GM18507 (cell line): ENCODE results near the gene ADD1.
A peak's percentile ranks its signal among the peaks of the same experiment; 100 is the strongest.

Experiments used
- DNase-seq: peaks from one replicate; pipeline ENCODE4 v3.0.0; 2011; ENCODE audit warnings: low read depth; ENCODE audit not compliant: insufficient read length; ENCODE audit errors: extremely low spot score
- FAIRE-seq: peaks from 2 replicates; lab custom pipeline; 2011; peaks lifted over from hg19 to GRCh38; lab: Jason Lieb, UNC

Gene ADD1

DNA sequence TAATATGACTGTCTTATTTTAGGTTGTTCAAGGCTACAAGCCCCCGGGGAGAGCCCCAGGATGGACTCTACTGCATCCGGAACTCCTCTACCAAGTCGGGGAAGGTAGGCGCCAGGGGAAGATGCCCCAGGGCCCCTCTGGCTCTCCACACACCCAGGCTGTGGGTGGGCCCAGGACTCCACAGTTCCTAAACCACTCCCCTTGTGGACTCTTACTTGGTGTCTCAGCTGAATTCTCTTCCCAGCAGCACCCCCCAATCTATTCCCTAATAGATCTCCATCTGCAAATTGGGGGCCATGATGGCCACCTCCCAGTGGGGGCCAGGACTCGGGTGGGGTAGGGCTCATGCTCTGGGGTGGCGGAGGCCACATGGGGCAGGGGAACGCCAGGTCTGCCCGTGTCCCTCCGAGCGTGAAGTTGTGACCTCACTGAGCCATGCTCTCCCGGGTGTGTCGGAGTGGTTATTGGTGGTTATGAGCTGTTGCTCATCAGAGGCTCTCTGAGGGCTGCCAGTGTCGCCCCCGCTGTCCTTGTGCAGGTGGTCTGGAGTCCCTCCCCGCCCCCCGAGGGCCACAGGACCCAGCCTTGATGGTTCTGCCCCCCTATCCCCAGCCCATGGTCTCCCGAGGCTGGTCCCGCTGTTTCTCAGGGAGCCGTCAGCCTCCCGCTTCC lies 11.2 kb upstream of the ADD1 start:
- FAIRE-seq, result peak; percentile 95

DNA sequence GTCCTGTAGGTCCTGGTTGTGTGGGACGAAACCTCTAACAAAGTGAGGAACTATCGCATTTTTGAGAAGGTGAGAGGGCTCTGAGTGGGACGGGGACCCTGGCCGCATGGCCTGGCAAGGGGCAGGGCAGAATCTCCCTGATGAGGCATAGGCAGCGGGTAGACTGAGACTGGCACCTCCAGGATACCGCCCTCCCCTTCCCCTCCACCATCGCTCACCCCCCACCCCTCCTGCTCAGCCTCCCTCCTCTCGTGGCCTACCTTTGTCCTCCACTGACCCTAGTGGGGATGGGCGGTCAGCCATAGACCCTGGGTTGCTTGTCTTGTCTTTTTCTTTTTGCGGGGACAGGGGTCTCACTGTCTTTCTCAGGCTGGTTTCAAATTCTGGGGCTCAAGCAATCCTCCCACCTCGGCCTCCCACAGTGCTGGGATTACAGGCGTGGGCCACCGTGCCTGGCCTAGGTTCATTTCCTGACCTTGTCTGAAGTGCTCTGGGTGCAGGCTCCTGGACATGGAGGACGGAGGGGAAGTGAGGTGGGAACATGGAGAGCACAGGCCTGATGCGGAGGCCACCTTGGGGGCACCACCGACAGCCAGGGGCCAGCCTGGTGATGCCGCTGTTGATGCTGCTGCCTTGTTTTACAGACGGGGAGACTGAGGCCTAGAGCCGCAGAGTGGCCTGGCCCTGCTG lies 10.5 kb upstream of the ADD1 start:
- no peak for FAIRE-seq
- no peak for DNase-seq

More for the DNA sequence above, 11.2 kb upstream of the ADD1 start:
- DNase-seq, result no peak

DNA sequence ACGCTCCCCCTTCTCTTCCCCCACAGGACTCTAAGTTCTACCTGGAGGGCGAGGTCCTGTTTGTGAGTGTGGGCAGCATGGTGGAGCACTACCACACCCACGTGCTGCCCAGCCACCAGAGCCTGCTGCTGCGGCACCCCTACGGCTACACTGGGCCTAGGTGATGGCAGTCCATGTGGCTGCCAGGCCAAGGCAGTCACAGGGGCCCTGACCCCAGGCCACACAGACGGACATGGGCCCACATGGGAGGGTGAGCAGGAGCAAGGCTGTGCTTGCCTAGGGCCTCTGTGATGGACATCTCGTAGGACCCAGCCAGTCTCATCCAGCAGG lies 10.0 kb upstream of the ADD1 start:
- no peak for FAIRE-seq
- no peak for DNase-seq

DNA sequence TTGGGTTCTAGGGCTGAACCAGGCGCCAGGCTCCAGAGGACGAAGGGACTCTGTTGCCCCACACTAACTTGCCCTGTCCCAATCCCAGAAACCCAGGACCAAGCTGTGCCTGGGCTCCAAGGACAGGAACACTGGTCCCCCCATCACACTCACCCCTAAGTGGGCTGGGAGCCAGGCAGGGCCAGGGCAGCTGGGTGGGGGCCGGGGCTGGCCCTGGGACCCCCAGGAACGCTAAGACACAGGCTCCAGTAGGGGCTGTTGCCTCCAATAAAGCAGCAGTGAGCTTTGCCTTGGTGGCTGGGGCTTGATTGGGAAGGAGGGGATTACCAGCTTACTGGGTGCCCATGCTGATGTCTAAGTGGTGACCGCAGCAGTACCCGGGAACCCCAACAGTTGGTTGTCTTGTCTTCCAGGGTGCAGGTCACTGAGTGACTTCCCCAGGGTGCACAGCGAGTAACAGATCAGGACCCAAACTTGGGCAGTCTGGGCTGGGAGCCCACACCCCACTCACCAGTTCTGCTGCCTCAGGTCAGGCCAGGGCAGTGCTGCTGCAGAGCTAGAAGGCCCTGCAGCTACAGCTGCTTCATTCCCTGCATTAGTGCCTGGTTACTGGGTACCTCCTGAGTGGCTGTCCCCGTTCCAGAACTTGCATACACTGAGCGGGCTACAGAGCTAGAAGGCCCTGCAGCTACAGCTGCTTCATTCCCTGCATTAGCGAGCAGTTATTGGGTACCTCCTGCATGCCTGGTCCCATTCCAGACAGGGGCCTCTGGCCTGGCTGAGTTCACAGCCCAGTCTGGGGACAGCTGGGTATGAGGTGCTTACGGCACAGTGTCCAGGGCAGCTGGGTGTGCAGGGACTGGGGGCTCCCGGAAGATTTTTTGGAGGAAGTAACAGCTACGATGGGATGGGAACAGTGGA lies 9.4 kb upstream of the ADD1 start:
- no peak for FAIRE-seq
- no peak for DNase-seq

DNA sequence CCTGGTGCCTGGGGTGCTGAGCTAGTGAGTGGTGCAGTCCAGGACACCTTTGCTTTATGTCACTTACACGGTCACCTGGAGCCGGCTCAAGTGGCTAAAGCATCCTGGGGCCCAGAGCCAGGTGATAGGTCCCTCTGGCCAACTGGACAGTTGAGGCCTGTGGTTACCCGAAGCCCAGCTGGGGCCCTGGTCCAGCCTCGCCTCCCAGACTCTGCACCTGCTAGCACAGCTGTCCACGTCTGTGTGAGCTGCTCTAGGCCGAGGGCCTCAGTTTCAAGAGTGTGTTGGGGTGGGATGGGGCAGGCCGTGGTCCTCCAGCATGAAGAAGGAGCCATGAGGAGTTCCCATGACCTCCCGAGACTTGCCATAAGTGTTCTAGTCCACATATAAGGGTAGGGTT lies 7.7 kb upstream of the ADD1 start:
- FAIRE-seq, result peak; percentile 5

DNA sequence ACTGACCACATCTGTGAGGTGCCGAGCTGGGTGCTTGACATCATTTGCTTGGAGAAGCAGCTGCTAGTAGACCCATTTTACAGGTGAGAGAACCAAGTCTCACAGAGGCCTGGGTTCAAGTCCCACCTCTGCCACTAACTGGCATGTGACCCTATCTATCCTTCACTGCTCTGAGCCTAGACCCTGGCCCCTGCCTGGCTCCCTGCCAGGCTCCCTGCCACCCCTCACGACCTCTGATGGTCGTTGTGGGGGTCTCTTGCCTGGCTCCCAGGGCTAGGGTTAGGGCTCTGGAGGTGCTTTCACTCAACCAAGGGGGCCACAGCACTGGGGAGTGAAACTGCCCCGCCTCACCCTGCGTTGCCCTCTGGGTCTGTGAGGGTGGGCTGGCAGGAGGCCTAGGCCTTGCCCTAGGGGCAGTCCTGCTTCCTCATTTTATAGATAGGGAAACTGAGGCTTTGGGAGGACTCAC lies 7.2 kb upstream of the ADD1 start:
- no peak for DNase-seq
- FAIRE-seq, result no peak

More for the DNA sequence above, 7.7 kb upstream of the ADD1 start:
- no peak for DNase-seq

DNA sequence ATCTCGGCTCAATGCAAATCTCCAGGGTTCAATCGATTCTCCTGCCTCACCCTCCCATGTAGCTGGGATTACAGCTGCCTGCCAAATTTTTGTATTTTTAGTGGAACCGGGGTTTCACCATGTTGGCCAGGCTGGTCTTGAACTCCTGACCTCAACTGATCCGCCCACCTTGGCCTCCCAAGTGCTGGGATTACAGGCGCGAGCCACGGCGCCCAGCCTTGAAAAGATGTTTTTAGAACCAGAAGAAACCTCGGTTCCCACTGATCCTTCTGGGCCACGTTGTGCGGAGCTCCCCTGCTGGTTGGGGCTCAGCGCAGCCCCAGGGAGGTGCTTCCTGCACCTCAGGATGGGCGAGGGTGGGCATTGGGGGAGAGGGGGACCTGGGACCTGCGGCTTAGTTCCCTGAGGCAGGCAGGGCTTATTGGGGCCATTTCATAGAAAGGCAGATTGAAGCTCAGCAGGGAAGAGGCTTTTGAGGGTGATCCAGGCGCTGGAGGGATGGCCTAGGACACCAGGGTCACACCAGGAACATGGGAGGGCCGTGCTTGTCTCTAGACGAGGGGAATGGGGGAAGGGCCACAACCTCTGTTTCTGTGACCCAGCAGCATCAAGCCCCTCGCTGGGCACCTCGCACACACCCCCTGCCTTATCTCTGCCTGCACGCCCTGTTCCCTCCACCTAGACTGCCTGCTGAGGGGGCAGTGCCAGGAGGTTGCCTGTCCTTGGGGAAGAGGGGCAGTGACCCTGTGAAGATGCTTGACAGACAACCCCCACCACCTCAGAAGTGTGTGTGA lies 6.3 kb upstream of the ADD1 start:
- no peak for DNase-seq
- no peak for FAIRE-seq

DNA sequence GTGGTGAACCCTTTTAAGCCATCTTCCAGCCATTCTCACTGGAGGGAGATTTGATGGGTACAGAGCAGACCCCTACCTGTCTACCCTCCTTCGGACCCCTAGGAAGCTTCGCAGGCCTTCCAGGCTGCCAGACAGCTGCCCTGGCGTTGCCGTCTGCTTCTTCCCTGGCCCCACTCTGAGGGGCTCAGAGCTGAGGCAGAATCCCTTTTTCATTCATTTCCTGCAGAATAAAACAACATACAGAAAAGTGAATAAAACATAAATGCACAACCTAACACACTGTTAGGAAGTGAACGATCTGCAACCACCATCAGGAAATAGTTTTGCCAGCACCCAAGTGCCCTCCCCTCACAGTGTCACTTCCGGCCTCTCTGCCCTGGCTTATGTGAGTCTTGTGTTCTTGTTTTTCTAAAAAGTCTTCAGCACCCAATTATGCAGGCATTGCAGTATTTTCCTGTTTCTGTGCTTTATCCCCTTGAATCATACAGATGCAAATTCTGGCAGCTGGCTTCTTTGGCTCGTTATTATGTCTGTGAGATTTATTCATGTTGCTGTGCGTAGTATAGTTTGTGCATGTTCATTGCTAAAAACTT lies 5.6 kb upstream of the ADD1 start:
- DNase-seq, result no peak
- peak; percentile 72 for FAIRE-seq

DNA sequence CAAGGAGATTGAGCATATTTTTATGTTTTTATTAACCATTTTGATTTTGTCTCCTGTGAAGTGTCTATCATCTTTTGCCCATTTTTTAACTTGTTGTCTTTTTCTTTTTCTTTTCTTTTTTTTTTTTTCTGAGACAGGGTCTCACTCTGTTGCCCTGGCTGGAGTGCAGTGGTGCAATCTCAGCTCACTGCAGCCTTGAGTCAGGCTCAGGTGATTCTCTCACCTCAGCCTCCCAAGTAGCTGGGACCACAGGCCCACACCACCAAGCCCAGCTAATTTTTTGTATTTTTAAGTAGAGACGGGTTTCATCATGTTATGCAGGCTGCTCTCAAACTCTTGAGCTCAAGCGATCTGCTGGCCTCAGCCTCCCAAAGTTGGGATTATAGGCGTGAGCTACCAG lies 4.6 kb upstream of the ADD1 start:
- DNase-seq, result no peak
- no peak for FAIRE-seq

DNA sequence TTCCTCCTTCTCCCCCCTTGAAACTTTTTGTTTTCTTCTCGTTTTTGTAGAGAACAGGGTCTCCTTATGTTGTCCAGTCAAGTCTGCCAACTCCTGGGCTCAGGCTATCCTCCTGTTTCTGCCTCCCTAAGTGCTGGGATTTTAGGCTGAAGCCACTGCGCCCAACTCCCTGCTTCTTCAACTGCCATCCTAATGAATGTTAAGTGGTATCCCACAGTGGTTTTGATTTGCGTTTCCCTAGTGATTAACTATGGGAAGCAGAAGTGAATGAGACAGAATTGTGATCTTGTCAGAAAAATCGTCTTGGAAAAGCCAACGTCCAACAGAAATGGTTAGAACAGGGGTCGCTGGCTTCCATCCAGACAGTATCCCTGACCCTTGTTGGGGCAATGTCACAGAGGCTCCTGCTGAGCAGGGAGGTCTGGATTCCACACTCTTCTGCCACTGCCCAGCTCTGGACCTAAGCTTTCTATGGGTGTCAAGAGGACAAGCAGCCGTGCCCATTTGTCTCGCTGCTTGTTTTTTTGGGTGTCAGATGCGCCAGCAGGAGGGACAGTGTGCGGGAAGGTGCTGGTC lies 869 bp upstream of the ADD1 start:
- FAIRE-seq (no peak), DNase-seq (no peak)

DNA sequence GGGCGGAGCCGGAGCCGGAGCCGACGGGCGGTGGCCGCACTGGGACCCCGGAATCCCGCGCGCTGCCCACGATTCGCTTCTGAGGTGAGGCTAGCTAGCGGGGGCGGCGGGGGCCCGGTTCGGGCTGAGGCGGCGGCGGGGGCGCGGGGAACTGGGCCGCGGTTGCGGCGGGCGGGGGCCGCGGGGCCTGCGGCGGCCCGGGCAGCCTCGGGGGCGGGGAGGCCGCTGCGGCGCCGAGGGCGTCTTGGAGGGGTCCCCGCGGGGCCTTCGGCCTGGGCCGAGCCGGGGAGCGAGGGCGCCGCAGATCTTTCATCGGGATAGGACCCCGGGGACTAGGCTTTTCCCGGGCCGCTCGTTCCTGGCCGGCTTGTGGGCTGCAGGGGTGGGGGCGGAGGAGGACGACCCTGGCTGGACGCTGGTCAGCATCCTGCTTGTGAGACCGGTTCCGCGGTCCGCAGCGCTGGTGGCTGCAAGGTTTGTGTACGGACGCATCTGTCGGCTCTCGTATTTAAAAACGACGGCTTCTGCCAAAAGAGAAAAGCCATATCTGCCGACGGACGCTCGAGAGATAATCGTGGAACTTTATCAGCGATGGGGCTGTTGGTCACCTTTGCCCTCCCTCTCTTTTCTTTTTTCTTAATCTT lies 419 bp downstream of the ADD1 start:
- no peak for FAIRE-seq

DNA sequence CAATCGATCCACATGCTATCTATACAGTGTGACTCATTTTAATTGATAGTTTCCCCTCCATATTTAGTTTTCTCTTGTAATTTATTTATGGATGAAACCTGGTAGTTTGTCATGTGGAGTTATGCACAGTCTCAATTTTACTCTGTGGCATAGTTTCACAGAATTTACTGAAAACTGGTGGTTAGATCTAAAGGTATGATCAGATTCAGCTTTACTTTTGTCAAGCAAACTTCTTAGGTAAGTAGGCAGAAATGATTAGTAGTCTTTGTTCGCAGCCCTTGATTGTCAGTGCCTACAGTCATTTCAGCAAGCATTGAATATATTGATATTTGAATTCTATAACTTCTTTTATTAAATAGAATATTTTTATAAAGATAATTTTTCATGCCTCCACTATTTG lies 2.5 kb downstream of the ADD1 start:
- FAIRE-seq (no peak), DNase-seq (no peak)

More for the DNA sequence above, 419 bp downstream of the ADD1 start:
- no peak for DNase-seq

DNA sequence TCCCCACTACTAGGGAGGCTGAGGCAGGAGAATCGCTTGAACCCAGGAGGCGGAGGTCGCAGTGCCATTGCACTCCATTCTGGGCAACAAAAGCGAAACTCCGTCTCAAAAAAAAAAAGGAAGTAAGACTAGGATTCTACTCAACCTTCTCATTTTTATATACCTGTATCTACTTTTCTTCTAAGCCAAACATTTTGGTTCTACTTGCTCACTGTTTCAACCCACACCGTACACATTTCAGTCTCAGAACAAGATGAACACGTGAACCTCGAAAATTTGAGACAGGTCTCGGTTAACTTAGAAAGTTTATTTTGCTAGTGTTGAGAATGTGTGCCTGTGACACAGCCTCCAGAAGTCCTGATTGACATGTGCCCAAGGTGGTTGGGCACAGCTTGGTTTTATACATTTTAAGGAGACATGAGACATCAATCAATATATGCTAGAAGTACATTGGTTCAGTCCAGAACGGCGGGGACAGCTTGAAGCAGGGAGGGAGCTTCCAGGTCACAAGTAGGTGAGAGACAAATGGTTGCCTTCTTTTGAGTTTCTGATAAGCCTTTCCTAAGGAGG lies 3.7 kb downstream of the ADD1 start:
- DNase-seq (no peak), FAIRE-seq (peak; percentile 74)

DNA sequence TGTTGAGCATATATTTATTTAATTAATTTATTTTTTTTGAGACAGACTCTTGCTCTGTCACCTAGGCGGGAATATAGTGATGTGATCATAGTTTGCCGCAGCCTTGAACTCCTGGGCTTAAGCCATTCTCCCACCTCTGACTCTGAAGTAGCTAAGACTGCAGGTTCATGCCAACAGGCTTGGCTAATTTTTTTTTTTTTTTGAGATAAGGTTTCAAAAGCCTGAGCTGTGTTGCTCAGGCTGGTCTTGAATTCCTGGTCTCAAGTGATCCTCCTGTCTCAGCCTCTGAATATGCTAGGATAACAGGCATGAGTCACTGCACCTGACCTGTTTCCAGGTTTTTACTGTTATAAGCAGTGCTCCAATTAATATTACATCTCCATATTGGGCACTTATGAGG lies 4.8 kb downstream of the ADD1 start:
- FAIRE-seq, result no peak

DNA sequence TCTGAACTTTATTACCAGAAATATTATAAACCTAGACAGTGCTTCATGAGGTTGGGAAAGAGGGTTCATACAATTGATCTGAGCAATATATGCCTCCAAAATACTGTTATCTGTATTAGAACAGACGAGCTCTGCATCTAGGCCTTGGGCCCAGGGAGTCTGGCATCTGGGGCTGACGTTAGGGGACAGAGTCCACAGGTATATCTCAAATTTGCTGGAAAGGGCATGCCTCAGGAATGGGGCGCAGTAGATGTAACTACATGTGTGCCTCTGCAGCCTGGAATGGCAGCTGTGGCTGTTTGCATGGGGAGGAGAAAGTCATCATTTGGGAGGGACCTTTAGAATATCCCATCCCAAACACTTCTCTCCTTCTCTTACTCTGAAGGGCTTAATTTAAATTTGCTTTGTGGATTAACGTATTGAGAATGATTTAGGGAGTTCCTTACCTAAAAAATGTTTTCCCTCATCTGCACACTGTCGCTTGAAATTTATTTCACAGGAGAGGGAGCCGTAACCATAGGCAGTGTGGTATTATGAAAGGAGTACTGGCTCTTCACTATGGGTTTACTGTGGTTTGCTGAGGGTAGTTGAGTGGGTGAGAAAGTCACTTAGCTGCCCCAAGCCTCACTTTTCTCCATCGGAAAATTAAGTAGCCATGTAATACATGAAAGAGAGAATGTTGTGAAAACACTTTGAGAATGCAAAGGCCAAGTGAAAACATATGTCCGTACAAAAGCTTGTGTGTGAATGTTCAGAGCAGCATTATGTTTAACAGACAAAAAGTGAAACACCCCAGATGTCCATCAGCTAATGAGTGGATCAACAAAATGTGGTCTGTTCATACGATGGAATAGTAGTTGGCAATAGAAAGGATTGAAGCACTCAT lies 5.9 kb downstream of the ADD1 start:
- no peak for DNase-seq
- no peak for FAIRE-seq

More for the DNA sequence above, 4.8 kb downstream of the ADD1 start:
- no peak for DNase-seq

DNA sequence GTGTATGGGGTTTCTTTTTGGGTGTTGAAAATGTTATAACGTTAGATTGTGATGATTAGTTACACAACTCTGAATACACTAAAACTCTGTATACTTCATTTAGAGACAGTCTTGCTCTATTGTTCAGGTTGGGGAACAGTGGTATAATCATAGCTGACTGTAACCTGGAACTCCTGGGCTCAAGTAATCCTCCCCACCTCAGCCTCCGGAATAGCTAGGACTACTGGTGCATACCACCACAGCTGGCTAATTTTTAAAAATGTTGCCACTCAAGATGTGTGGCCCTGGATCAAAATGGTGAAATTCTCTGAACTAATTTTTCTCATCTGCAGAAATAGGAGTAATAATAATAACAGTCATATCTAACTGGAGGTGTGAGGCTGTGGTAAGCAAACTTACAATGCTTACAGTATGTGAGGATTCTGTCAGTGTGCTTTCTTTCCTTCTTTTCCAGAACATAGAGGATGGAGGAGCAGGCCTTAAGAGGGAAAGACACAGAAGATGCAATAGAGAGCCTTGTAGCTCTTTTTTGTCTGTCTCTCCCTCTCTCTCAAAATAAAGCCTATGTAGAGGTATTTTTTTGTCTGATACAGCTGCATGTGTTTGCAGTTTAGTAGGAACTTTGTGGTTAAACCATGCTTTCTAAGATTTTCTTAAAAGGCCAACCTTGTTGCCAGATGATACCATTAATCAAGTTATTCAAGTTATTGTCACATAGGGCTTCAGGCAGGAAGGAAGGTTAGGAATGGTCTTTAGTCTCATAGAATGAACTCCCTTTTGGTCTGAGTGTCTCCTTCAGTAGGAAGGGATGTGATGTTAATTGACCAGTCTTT lies 7.5 kb downstream of the ADD1 start:
- FAIRE-seq (peak; percentile 31), DNase-seq (no peak)
